Activated CD8-positive, alpha-beta T cell treated with anti-CD3 and anti-CD28 coated beads, Interleukin-2, amount 10 ng/mL, durations not matched to agents 7 days and 5 days (primary cell): ENCODE results near the gene CDKN2C. TPM values are rescaled to one million over a fixed set of nuclear protein-coding genes. Genes with fewer than 3 reads are reported as not detected.

Experiments used
- ATAC-seq: fragments of 150-1000 bp; cut with Tn5 transposase; one replicate; pipeline ENCODE4 v1.10.0; 2021; ENCODE audit warnings: moderate library complexity
- CTCF ChIA-PET: fragments of 350-600 bp; sonication (Branson Sonifier 250); formaldehyde crosslinking; loops from one replicate; lab custom pipeline; 2021; ENCODE audit warnings: antibody characterized with exemption; lab: Charles Lee
- POLR2A ChIA-PET: fragments of 350-600 bp; sonication (Branson Sonifier 250); formaldehyde crosslinking; loops from one replicate; lab custom pipeline; 2021; ENCODE audit warnings: antibody characterized with exemption; lab: Charles Lee
- DNase-seq: peaks from one replicate; pipeline ENCODE4 v3.0.0-alpha.2; 2020
- H3K27ac Mint-ChIP-seq: one replicate; pipeline ENCODE4 v1.8.0; 2021; ENCODE audit warnings: mild to moderate bottlenecking, mixed read lengths
- H3K27me3 Mint-ChIP-seq: one replicate; pipeline ENCODE4 v1.8.0; 2021; ENCODE audit warnings: low read depth, mixed read lengths
- H3K36me3 Mint-ChIP-seq: one replicate; pipeline ENCODE4 v1.8.0; 2021; ENCODE audit warnings: low read depth, mixed read lengths
- H3K4me1 Mint-ChIP-seq: one replicate; pipeline ENCODE4 v1.8.0; 2021; ENCODE audit warnings: low read depth, mixed read lengths
- H3K4me3 Mint-ChIP-seq: one replicate; pipeline ENCODE4 v1.8.0; 2021; ENCODE audit warnings: mild to moderate bottlenecking, mixed read lengths
- H3K9me3 Mint-ChIP-seq: one replicate; pipeline ENCODE4 v1.8.0; 2022; ENCODE audit warnings: mixed read lengths; ENCODE audit not compliant: insufficient read depth
- total RNA-seq, 2 experiments: library from RNA; stranded (reverse); gene quantifications; one replicate each; pipeline ENCODE4 v1.2.3, GENCODE V29; 2021

The CDKN2C gene
- total RNA-seq, 2 experiments from 2014 or later = 82.0 to 82.5 TPM

- CTCF ChIA-PET = no interaction called here
- POLR2A ChIA-PET = no interaction called here
- H3K36me3 Mint-ChIP-seq = peaks cover 64% of the 10 kb centered on the region
- ATAC-seq (no peak), DNase-seq (no peak)
- peaks cover 54% of the 10 kb centered on the region for H3K4me1 Mint-ChIP-seq
- peaks cover 4% of the 10 kb centered on the region for H3K27me3 Mint-ChIP-seq
- no peaks in the 10 kb centered on the region for H3K9me3 Mint-ChIP-seq
- H3K4me3 Mint-ChIP-seq = no peak overlapping the region
- no peak overlapping the region for H3K27ac Mint-ChIP-seq
Measured at GRCh38 chr1:50974618-50974935, 4.5 kb downstream of the CDKN2C start.

DNA sequence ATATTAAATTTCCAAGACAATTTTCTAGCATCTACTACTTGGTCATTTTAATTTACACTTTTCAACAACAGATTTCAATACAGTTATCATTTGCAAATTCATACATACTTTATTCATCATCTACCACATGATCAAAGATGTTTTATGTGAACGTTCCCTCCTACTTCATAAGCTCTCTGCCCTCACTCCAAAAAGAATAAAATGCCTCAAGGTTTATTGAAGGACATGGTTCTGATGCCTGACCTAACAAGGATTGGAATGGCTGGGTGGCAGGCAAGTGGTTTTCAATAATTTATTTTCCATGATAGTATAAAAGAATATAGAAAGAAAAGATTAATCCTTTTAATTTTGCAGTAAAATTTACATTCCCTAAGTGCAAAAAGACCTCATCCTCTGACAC, 5.4 kb downstream of the CDKN2C start:
- H3K36me3 Mint-ChIP-seq = peaks cover 59% of the 10 kb centered on the region
- no peak for ATAC-seq
- no peak overlapping the region for H3K4me3 Mint-ChIP-seq
- H3K27me3 Mint-ChIP-seq = peaks cover 4% of the 10 kb centered on the region
- no peak for DNase-seq
- H3K27ac Mint-ChIP-seq = no peak overlapping the region
- no peaks in the 10 kb centered on the region for H3K9me3 Mint-ChIP-seq
- CTCF ChIA-PET = interaction anchor here (1.2 kb wide), 1 partner anchor 214 kb away, joined by 3 read pairs; no protein-coding TSS in a partner anchor
- peaks cover 57% of the 10 kb centered on the region for H3K4me1 Mint-ChIP-seq
- POLR2A ChIA-PET = no interaction called here

GRCh38 chr1:50976111-50976889, 6.3 kb downstream of the CDKN2C start:
- Mint-ChIP-seq H3K27me3 (peaks cover 4% of the 10 kb centered on the region), H3K4me3 (peak overlapping the region; percentile 83), H3K36me3 (peaks cover 51% of the 10 kb centered on the region), H3K4me1 (peaks cover 53% of the 10 kb centered on the region), H3K9me3 (no peaks in the 10 kb centered on the region), H3K27ac (peak overlapping the region; percentile 85)
- ChIA-PET POLR2A (interaction anchor here (1.9 to 4.1 kb wide), 3 partner anchors 7 to 16 kb away, joined by 8 to 85 read pairs (median 53); partner anchors contain the start of genes CDKN2C and FAF1), CTCF (interaction anchor here (1.2 to 3.2 kb wide), 4 partner anchors 8 to 213 kb away, joined by 3 to 20 read pairs (median 11); partner anchors contain the start of gene FAF1)
- DNase-seq (no peak), ATAC-seq (no peak)

DNA sequence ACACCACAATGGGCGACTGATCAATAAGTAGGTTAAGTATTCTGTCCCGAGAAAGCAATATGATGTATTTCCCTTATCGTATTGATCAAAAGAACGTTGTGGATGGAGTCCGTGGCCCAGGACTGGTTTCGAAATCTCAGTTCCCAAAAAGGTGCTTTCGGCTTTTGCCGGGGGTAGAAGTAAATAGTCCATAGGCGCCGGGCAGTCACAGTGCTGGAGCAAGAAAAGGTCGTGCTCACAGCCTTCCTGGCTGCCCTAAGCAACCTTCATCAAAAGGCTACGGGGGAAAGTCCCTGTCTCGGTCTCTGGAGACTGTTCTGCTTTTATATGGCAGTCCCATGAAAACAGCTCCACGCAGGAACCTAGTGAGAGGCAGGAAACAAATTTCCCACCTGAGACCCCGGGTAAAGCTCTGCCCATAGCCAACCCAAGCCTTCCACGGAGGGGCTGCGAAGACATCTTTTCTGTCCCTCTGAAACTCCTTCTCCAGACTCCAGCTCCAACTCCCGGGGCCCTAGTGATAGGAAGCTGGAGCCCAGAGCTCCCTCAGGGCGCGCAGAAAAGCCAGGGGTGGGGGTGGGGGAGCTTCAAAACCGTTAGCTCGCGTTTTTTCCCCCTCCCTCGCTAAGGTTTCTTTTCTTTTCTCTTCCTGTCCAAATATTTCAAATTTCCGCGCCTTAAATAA, 7.0 kb downstream of the CDKN2C start:
- Mint-ChIP-seq H3K9me3 (no peaks in the 10 kb centered on the region), H3K4me1 (peaks cover 50% of the 10 kb centered on the region), H3K27me3 (peaks cover 7% of the 10 kb centered on the region), H3K4me3 (peak overlapping the region; percentile 83), H3K27ac (peak overlapping the region; percentile 85), H3K36me3 (peaks cover 46% of the 10 kb centered on the region)
- DNase-seq = peak; percentile 44
- ChIA-PET POLR2A (interaction anchor here (0.6 to 4.1 kb wide), 6 partner anchors 8 to 318 kb away, joined by 3 to 85 read pairs (median 6); partner anchors contain the start of genes CDKN2C and FAF1), CTCF (interaction anchor here (0.9 to 3.2 kb wide), 4 partner anchors 8 to 212 kb away, joined by 4 to 20 read pairs (median 11); partner anchors contain the start of gene FAF1)
- ATAC-seq = peak; percentile 67

GRCh38 chr1:50977575-50978143, 7.6 kb downstream of the CDKN2C start:
- Mint-ChIP-seq H3K36me3 (peaks cover 43% of the 10 kb centered on the region), H3K27me3 (peaks cover 10% of the 10 kb centered on the region), H3K27ac (peak overlapping the region; percentile 85), H3K4me1 (peaks cover 48% of the 10 kb centered on the region), H3K4me3 (peak overlapping the region; percentile 83), H3K9me3 (no peaks in the 10 kb centered on the region)
- CTCF ChIA-PET = interaction anchor here (0.9 to 3.2 kb wide), 5 partner anchors 9 to 213 kb away, joined by 4 to 20 read pairs (median 10); partner anchors contain the start of gene FAF1
- ATAC-seq = peak; percentile 70
- DNase-seq = peak; percentile 37
- POLR2A ChIA-PET = interaction anchor here (0.6 to 4.1 kb wide), 7 partner anchors 9 to 318 kb away, joined by 3 to 85 read pairs (median 3); partner anchors contain the start of genes CDKN2C and FAF1

GRCh38 chr1:50978144-50978851, 8.3 kb downstream of the CDKN2C start:
- CTCF ChIA-PET = interaction anchor here (2.3 to 3.2 kb wide), 4 partner anchors 10 to 213 kb away, joined by 7 to 20 read pairs (median 12); partner anchors contain the start of gene FAF1
- Mint-ChIP-seq H3K27ac (peak overlapping the region; percentile 86), H3K27me3 (peaks cover 14% of the 10 kb centered on the region), H3K4me3 (peak overlapping the region; percentile 91), H3K4me1 (peaks cover 42% of the 10 kb centered on the region), H3K9me3 (no peaks in the 10 kb centered on the region), H3K36me3 (peaks cover 38% of the 10 kb centered on the region)
- peak; percentile 56 for DNase-seq
- POLR2A ChIA-PET = interaction anchor here (0.7 to 4.1 kb wide), 5 partner anchors 9 to 254 kb away, joined by 3 to 85 read pairs (median 8); partner anchors contain the start of genes CDKN2C and FAF1
- peak; percentile 62 for ATAC-seq

- peak; percentile 17 for ATAC-seq
- peaks cover 18% of the 10 kb centered on the region for H3K27me3 Mint-ChIP-seq
- peaks cover 35% of the 10 kb centered on the region for H3K4me1 Mint-ChIP-seq
- H3K9me3 Mint-ChIP-seq = no peaks in the 10 kb centered on the region
- peak overlapping the region; percentile 86 for H3K27ac Mint-ChIP-seq
- peaks cover 30% of the 10 kb centered on the region for H3K36me3 Mint-ChIP-seq
- peak overlapping the region; percentile 91 for H3K4me3 Mint-ChIP-seq
- DNase-seq = peak; percentile 40
- ChIA-PET POLR2A (interaction anchor here (0.7 to 4.1 kb wide), 4 partner anchors 10 to 254 kb away, joined by 3 to 85 read pairs (median 28); partner anchors contain the start of genes CDKN2C and FAF1), CTCF (interaction anchor here (1.0 to 3.2 kb wide), 5 partner anchors 10 to 212 kb away, joined by 3 to 20 read pairs (median 10); partner anchors contain the start of gene FAF1)
Measured at GRCh38 chr1:50978852-50979781, 9.1 kb downstream of the CDKN2C start.

GRCh38 chr1:50979937-50980336, 9.9 kb downstream of the CDKN2C start:
- POLR2A ChIA-PET = interaction anchor here (4.0 to 4.1 kb wide), 2 partner anchors 11 to 20 kb away, joined by 53 to 85 read pairs; partner anchors contain the start of genes CDKN2C and FAF1
- no peak for DNase-seq
- Mint-ChIP-seq H3K27me3 (peaks cover 18% of the 10 kb centered on the region), H3K36me3 (peaks cover 22% of the 10 kb centered on the region), H3K4me3 (peak overlapping the region; percentile 46), H3K9me3 (no peaks in the 10 kb centered on the region), H3K27ac (no peak overlapping the region), H3K4me1 (peaks cover 27% of the 10 kb centered on the region)
- ATAC-seq = no peak
- CTCF ChIA-PET = interaction anchor here (1.0 to 3.2 kb wide), 4 partner anchors 11 to 211 kb away, joined by 3 to 20 read pairs (median 8); no protein-coding TSS in a partner anchor

DNA sequence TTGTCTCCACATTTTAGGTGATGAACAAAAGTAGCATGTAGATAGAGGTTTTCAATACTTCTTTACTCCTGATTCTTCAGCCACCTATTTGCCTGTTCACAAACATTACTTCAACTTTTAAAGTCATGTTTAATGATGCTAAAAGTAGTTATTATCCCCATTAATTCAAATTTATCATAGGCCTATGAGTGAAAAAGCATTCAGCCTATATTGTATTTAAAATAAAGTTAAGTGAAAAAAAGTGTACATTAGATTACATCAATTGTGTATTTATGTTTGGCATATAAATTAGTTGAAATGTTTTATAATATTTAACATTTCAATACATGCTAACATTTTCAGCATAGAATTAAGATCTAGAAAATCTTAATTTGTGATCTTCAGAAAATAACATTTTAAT, 10.5 kb downstream of the CDKN2C start:
- Mint-ChIP-seq H3K4me1 (peaks cover 23% of the 10 kb centered on the region), H3K27ac (no peak overlapping the region), H3K27me3 (peaks cover 18% of the 10 kb centered on the region), H3K36me3 (peaks cover 18% of the 10 kb centered on the region), H3K4me3 (no peak overlapping the region), H3K9me3 (no peaks in the 10 kb centered on the region)
- DNase-seq (no peak), ATAC-seq (no peak)
- CTCF ChIA-PET = no interaction called here
- POLR2A ChIA-PET = interaction anchor here (2.2 to 4.0 kb wide), 2 partner anchors 11 kb away, joined by 5 to 85 read pairs; partner anchors contain the start of gene CDKN2C

- ChIA-PET CTCF (no interaction called here), POLR2A (interaction anchor here (2.2 kb wide), 1 partner anchor 12 kb away, joined by 5 read pairs; the partner anchor contains the start of gene CDKN2C)
- Mint-ChIP-seq H3K4me3 (no peak overlapping the region), H3K27me3 (peaks cover 22% of the 10 kb centered on the region), H3K36me3 (peaks cover 10% of the 10 kb centered on the region), H3K4me1 (peaks cover 15% of the 10 kb centered on the region), H3K9me3 (no peaks in the 10 kb centered on the region), H3K27ac (no peak overlapping the region)
- DNase-seq (no peak), ATAC-seq (no peak)
Measured at GRCh38 chr1:50981741-50982140, 11.7 kb downstream of the CDKN2C start.
